ENCODE results near the gene AP4S1.
"Not testable (repeated sequence)": the region's sequence is repeated elsewhere in the genome, so short reads cannot be mapped to it uniquely, and the experiment has no call there.

Gene AP4S1

DNA sequence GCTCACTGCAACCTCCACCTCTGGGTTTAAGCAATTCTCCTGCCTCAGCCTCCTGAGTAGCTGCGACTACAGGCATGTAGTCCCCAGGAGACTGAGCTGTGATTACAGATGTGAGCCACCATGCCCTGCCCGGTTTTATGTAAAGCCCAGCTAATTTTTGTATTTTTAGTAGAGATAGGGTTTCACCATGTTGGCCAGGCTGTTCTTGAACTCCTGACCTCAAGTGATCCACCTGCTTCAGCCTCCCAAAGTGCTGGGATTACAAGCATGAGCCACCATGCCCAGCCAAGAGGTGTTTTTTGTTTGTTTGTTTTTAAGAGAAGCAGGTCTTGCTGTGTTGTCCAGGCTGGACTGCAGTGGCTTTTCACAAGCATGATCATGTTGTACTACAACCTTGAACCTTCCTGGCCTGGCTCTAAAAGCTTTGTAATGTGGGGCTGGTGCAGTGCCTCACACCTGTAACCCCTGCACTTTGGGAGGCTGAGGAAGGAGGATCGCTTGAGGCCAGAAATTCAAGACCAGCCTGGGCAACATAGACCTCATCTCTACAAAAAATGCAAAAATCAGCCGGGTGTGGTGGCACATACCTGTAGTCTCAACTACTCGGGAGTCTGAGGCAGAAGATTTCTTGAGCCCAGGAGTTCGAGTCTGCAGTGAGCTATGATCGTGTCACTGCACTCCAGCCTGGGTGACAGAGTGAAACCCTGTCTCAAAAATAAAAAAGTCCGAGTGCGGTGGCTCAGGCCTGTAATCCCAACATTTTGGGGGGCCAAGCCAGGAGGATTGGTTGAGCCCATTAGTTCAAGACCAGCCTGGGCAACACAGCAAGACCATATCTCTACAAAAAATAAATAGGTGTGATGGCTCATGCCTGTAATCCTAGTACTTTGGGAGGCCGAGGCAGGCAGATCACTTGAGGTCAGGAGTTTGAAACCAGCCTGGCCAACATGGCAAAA is 68.7 kb downstream of the AP4S1 start:
- H3K27ac ChIP-seq (ENCODE audit: low read length); H3K9ac ChIP-seq (ENCODE audit: low read length); H3K4me3 ChIP-seq (ENCODE audit: low read length); H3K36me3 ChIP-seq (ENCODE audit: control insufficient read depth, low read depth, low read length); H3K4me1 ChIP-seq (ENCODE audit: control insufficient read depth, low read depth, low read length); H3K9me3 ChIP-seq (ENCODE audit: control insufficient read depth, low read depth, low read length); H3K27me3 ChIP-seq (ENCODE audit: control insufficient read depth, insufficient read depth, low read length): not testable (repeated sequence)

- H3K36me3 ChIP-seq (ENCODE audit: control insufficient read depth, low read depth, low read length): peaks cover 22% of the 10 kb centered on the region
- H3K9me3 ChIP-seq (ENCODE audit: control insufficient read depth, low read depth, low read length); H3K4me3 ChIP-seq (ENCODE audit: low read length); H3K9ac ChIP-seq (ENCODE audit: low read length); H3K27me3 ChIP-seq (ENCODE audit: control insufficient read depth, insufficient read depth, low read length); H3K27ac ChIP-seq (ENCODE audit: low read length); H3K4me1 ChIP-seq (ENCODE audit: control insufficient read depth, low read depth, low read length): not testable (repeated sequence)
Observed at GRCh38 chr14:31095817-31096216, 70.4 kb downstream of the AP4S1 start.

GRCh38 chr14:31096255-31096654 is 70.8 kb downstream of the AP4S1 start:
- no peaks in the 10 kb centered on the region for H3K9me3 ChIP-seq (ENCODE audit: control insufficient read depth, low read depth, low read length)
- H3K27me3 ChIP-seq (ENCODE audit: control insufficient read depth, insufficient read depth, low read length): no peaks in the 10 kb centered on the region
- H3K27ac ChIP-seq (ENCODE audit: low read length): no peak overlapping the region
- H3K4me1 ChIP-seq (ENCODE audit: control insufficient read depth, low read depth, low read length): no peaks in the 10 kb centered on the region
- H3K36me3 ChIP-seq (ENCODE audit: control insufficient read depth, low read depth, low read length): peaks cover 26% of the 10 kb centered on the region
- H3K9ac ChIP-seq (ENCODE audit: low read length): no peak overlapping the region
- no peak overlapping the region for H3K4me3 ChIP-seq (ENCODE audit: low read length)

- H3K4me1 ChIP-seq (ENCODE audit: control insufficient read depth, low read depth, low read length): no peaks in the 10 kb centered on the region
- no peaks in the 10 kb centered on the region for H3K27me3 ChIP-seq (ENCODE audit: control insufficient read depth, insufficient read depth, low read length)
- H3K9me3 ChIP-seq (ENCODE audit: control insufficient read depth, low read depth, low read length): no peaks in the 10 kb centered on the region
- no peak overlapping the region for H3K9ac ChIP-seq (ENCODE audit: low read length)
- H3K36me3 ChIP-seq (ENCODE audit: control insufficient read depth, low read depth, low read length): peaks cover 32% of the 10 kb centered on the region
- no peak overlapping the region for H3K27ac ChIP-seq (ENCODE audit: low read length)
- H3K4me3 ChIP-seq (ENCODE audit: low read length): no peak overlapping the region
Observed at GRCh38 chr14:31097081-31097480, 71.6 kb downstream of the AP4S1 start.

GRCh38 chr14:31106768-31107167 is 81.3 kb downstream of the AP4S1 start:
- H3K27ac ChIP-seq (ENCODE audit: low read length): no peak overlapping the region
- peaks cover 3% of the 10 kb centered on the region for H3K9me3 ChIP-seq (ENCODE audit: control insufficient read depth, low read depth, low read length)
- H3K4me3 ChIP-seq (ENCODE audit: low read length): no peak overlapping the region
- H3K4me1 ChIP-seq (ENCODE audit: control insufficient read depth, low read depth, low read length): no peaks in the 10 kb centered on the region
- H3K27me3 ChIP-seq (ENCODE audit: control insufficient read depth, insufficient read depth, low read length): no peaks in the 10 kb centered on the region
- peaks cover 77% of the 10 kb centered on the region for H3K36me3 ChIP-seq (ENCODE audit: control insufficient read depth, low read depth, low read length)
- no peak overlapping the region for H3K9ac ChIP-seq (ENCODE audit: low read length)

DNA sequence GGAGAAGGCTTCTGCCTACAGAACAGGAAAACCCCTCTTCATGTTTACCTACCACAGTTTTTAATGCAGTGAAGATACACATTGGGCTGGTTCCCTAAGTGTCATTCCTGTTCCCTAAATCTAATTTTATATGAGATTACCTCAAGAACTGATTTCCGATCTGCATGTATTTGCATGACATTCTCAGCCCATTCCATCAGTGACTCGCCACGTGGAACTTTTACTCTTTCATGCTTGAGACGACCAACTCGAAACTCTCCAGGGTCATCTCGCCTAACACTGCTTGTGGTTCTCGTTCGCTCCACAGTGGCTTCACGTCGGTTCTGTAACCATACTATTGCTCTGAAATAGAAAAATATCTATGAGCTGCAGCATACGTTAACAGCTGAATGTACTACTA is 83.8 kb downstream of the AP4S1 start:
- peaks cover 76% of the 10 kb centered on the region for H3K36me3 ChIP-seq (ENCODE audit: control insufficient read depth, low read depth, low read length)
- no peaks in the 10 kb centered on the region for H3K4me1 ChIP-seq (ENCODE audit: control insufficient read depth, low read depth, low read length)
- H3K4me3 ChIP-seq (ENCODE audit: low read length): no peak overlapping the region
- H3K9ac ChIP-seq (ENCODE audit: low read length): no peak overlapping the region
- H3K9me3 ChIP-seq (ENCODE audit: control insufficient read depth, low read depth, low read length): no peaks in the 10 kb centered on the region
- no peaks in the 10 kb centered on the region for H3K27me3 ChIP-seq (ENCODE audit: control insufficient read depth, insufficient read depth, low read length)
- no peak overlapping the region for H3K27ac ChIP-seq (ENCODE audit: low read length)

DNA sequence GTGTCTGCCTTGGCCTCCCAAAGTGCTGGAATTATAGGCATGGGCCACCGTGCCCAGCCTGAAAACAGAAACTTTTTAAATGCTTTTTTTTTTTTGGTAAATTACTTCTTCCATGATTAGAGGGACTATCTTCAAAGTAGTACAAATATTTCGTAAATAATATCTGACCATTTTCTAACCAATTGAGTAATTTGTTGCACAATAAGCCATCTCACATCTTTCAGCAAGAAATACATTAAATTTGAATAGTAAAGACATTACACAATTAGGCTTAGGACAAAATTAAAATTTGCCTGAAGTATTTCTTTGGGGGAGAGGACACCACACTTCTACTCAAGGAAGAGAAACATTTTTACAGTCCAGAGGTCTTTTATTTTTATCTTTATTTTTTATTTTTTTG is 85.4 kb downstream of the AP4S1 start:
- no peaks in the 10 kb centered on the region for H3K4me1 ChIP-seq (ENCODE audit: control insufficient read depth, low read depth, low read length)
- no peak overlapping the region for H3K4me3 ChIP-seq (ENCODE audit: low read length)
- H3K27ac ChIP-seq (ENCODE audit: low read length): no peak overlapping the region
- H3K36me3 ChIP-seq (ENCODE audit: control insufficient read depth, low read depth, low read length): peaks cover 77% of the 10 kb centered on the region
- H3K9me3 ChIP-seq (ENCODE audit: control insufficient read depth, low read depth, low read length): no peaks in the 10 kb centered on the region
- no peaks in the 10 kb centered on the region for H3K27me3 ChIP-seq (ENCODE audit: control insufficient read depth, insufficient read depth, low read length)
- no peak overlapping the region for H3K9ac ChIP-seq (ENCODE audit: low read length)

GRCh38 chr14:31113794-31114193 is 88.3 kb downstream of the AP4S1 start:
- Histone ChIP-seq H3K9ac (ENCODE audit: low read length) (no peak overlapping the region), H3K9me3 (ENCODE audit: control insufficient read depth, low read depth, low read length) (no peaks in the 10 kb centered on the region), H3K4me3 (ENCODE audit: low read length) (no peak overlapping the region), H3K27me3 (ENCODE audit: control insufficient read depth, insufficient read depth, low read length) (no peaks in the 10 kb centered on the region), H3K27ac (ENCODE audit: low read length) (no peak overlapping the region), H3K4me1 (ENCODE audit: control insufficient read depth, low read depth, low read length) (no peaks in the 10 kb centered on the region), H3K36me3 (ENCODE audit: control insufficient read depth, low read depth, low read length) (peaks cover 75% of the 10 kb centered on the region)

DNA sequence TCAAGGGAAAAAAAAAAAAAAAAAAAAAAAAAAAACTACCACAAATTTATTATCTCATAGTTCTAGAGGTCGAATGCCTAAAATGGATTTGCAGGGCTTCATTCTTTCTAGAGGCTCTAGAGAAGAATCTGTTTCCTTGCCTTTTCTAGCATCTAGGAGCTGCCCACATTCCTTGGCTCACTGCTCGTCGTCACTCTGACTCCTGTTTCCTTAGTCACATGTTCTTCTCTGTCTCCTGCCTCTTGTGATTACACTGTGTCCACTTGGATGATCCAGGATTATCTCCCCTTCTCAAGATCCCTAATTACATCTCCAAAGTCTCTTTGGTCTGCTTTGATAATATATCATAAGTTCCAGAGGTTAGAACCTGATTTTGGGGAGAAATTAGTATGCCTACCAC is 93.4 kb downstream of the AP4S1 start:
- Histone ChIP-seq H3K4me1 (ENCODE audit: control insufficient read depth, low read depth, low read length) (peaks cover 17% of the 10 kb centered on the region), H3K36me3 (ENCODE audit: control insufficient read depth, low read depth, low read length) (peaks cover 75% of the 10 kb centered on the region), H3K9me3 (ENCODE audit: control insufficient read depth, low read depth, low read length) (no peaks in the 10 kb centered on the region), H3K27ac (ENCODE audit: low read length) (no peak overlapping the region), H3K27me3 (ENCODE audit: control insufficient read depth, insufficient read depth, low read length) (no peaks in the 10 kb centered on the region), H3K9ac (ENCODE audit: low read length) (no peak overlapping the region), H3K4me3 (ENCODE audit: low read length) (no peak overlapping the region)

DNA sequence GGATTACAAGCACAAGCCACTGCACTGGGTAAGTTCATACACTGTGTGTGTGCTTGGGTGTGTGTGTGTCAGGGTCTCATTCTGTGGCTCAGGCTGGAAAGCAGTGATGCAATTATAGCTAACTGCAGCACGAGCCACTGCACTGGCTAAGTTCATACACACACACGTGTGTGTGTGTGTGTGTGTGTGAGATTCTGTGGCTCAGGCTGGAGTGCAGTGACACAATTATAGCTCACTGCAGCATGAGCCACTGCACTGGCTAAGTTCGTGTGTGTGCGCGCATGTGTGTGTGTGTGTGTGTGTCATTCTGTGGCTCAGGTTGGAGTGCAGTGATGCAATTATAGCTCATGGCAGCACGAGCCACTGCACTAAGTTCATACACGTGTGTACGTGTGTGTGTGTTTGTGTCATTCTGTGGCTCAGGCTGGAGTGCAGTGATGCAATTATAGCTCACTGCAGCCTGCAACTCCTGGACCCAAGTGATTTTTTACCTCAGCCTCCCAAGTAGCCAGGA is 96.7 kb downstream of the AP4S1 start:
- H3K4me1 ChIP-seq (ENCODE audit: control insufficient read depth, low read depth, low read length): peaks cover 23% of the 10 kb centered on the region
- H3K9ac ChIP-seq (ENCODE audit: low read length): no peak overlapping the region
- H3K36me3 ChIP-seq (ENCODE audit: control insufficient read depth, low read depth, low read length): peaks cover 52% of the 10 kb centered on the region
- no peaks in the 10 kb centered on the region for H3K9me3 ChIP-seq (ENCODE audit: control insufficient read depth, low read depth, low read length)
- no peak overlapping the region for H3K27ac ChIP-seq (ENCODE audit: low read length)
- no peak overlapping the region for H3K4me3 ChIP-seq (ENCODE audit: low read length)
- H3K27me3 ChIP-seq (ENCODE audit: control insufficient read depth, insufficient read depth, low read length): no peaks in the 10 kb centered on the region

DNA sequence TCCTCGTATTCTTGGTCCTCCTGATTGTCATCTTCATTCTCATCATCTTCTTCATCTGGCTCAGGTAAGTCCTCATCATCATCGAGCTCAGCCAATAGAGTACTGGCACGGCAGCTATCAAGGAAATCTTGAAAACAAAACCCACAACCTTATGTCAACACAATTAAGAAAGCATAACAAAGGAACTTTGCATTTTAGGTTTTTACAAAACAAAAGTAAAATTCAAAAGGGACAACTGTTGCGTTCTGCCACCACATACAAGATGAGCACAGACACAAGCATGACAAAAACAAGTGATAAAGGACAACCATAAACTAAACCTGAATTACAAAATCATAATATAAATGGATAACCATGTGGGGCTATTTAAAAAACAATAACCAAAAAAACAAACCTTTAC is 97.5 kb downstream of the AP4S1 start:
- Histone ChIP-seq H3K27me3 (ENCODE audit: control insufficient read depth, insufficient read depth, low read length) (no peaks in the 10 kb centered on the region), H3K9me3 (ENCODE audit: control insufficient read depth, low read depth, low read length) (no peaks in the 10 kb centered on the region), H3K4me3 (ENCODE audit: low read length) (peak overlapping the region; percentile 32), H3K9ac (ENCODE audit: low read length) (no peak overlapping the region), H3K36me3 (ENCODE audit: control insufficient read depth, low read depth, low read length) (peaks cover 52% of the 10 kb centered on the region), H3K4me1 (ENCODE audit: control insufficient read depth, low read depth, low read length) (peaks cover 23% of the 10 kb centered on the region), H3K27ac (ENCODE audit: low read length) (peak overlapping the region; percentile 56)

DNA sequence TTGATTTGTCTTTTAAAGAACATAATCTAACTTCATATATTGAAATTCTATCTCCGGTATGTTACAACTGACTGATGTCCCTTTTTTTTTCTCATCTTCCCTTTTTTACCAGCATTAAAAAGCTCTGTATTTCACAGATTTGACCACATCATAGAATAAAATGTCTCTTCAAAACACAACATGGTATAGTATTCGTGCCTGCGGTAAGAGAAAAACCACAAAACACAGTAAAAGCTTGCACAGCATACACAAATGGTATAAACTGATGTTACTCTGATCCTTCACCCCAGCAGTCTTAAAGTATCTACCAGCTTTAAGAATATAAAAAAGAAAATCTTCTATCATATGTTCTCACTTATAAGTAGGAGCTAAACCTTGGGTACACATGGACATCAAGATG is 98.7 kb downstream of the AP4S1 start:
- peaks cover 23% of the 10 kb centered on the region for H3K4me1 ChIP-seq (ENCODE audit: control insufficient read depth, low read depth, low read length)
- H3K27me3 ChIP-seq (ENCODE audit: control insufficient read depth, insufficient read depth, low read length): no peaks in the 10 kb centered on the region
- peaks cover 54% of the 10 kb centered on the region for H3K36me3 ChIP-seq (ENCODE audit: control insufficient read depth, low read depth, low read length)
- H3K9ac ChIP-seq (ENCODE audit: low read length): no peak overlapping the region
- no peak overlapping the region for H3K27ac ChIP-seq (ENCODE audit: low read length)
- H3K4me3 ChIP-seq (ENCODE audit: low read length): no peak overlapping the region
- H3K9me3 ChIP-seq (ENCODE audit: control insufficient read depth, low read depth, low read length): no peaks in the 10 kb centered on the region
